ENCODE results near the gene ZFYVE9.

Gene ZFYVE9

GRCh38 chr1:52145137-52145536 lies 3.2 kb downstream of the ZFYVE9 start:
- CTCF ChIA-PET, result interaction anchor here (0.6 to 0.9 kb wide), 3 partner anchors 13 to 204 kb away, joined by 3 read pairs; no protein-coding TSS in a partner anchor
- POLR2A ChIA-PET, result no interaction called here
- Histone ChIP-seq H3K9me3 (ENCODE audit: control insufficient read depth, insufficient read depth, low read depth, low read length) (no peaks in the 10 kb centered on the region), H3K36me3 (ENCODE audit: control insufficient read depth in 2 of 2, insufficient read depth in 1 of 2, low read length in 2 of 2) (no peaks in the 10 kb centered on the region), H3K4me1 (ENCODE audit: control insufficient read depth, insufficient read depth, low read length) (peaks cover 9% of the 10 kb centered on the region), H3K4me3 (ENCODE audit: low read depth, low read length) (no peak overlapping the region), H3K27ac (ENCODE audit: extremely low read depth, low read depth, low read length) (no peak overlapping the region)
- TF ChIP-seq PRDM4 (tag by site-specific recombination; IDR thresholded peaks at IDR 0.05) (no peak), ZNF830 (tag by site-specific recombination; IDR thresholded peaks at IDR 0.05; ENCODE audit: low read depth) (no peak), ZBTB10 (tag by site-specific recombination; IDR thresholded peaks at IDR 0.05) (no peak), SP3 (tag by site-specific recombination; IDR thresholded peaks at IDR 0.05) (no peak), ZNF266 (tag by site-specific recombination; IDR thresholded peaks at IDR 0.05; ENCODE audit: low read depth) (no peak), ZNF366 (tag by site-specific recombination; conservative IDR thresholded peaks at IDR 0.05) (no peak), ZNF2 (tag by site-specific recombination; IDR thresholded peaks at IDR 0.05) (no peak), ZNF530 (tag by site-specific recombination; IDR thresholded peaks at IDR 0.05; ENCODE audit: low read depth) (no peak), HIC1 (tag by site-specific recombination; IDR thresholded peaks at IDR 0.05) (no peak), ZEB2 (tag by site-specific recombination; IDR thresholded peaks at IDR 0.05) (0 out of 2 replicates have a peak, but pooled peaks have one; percentile 34), ZNF175 (tag by site-specific recombination; IDR thresholded peaks at IDR 0.05) (no peak), ZBTB48 (tag by site-specific recombination; IDR thresholded peaks at IDR 0.05) (no peak), ZNF837 (tag by site-specific recombination; IDR thresholded peaks at IDR 0.05) (no peak), ZNF157 (tag by site-specific recombination; IDR thresholded peaks at IDR 0.05) (no peak), ZNF548 (tag by site-specific recombination; IDR thresholded peaks at IDR 0.05) (no peak), ZSCAN30 (tag by site-specific recombination; IDR thresholded peaks at IDR 0.05) (no peak), FEZF1 (tag by site-specific recombination; IDR thresholded peaks at IDR 0.05) (0 out of 2 replicates have a peak, but pooled peaks have one; percentile 22), KLF1 (tag by site-specific recombination; IDR thresholded peaks at IDR 0.05) (no peak), REPIN1 (tag by site-specific recombination; IDR thresholded peaks at IDR 0.05; ENCODE audit: low read depth) (no peak), ZBTB26 (tag by site-specific recombination; optimal IDR thresholded peaks at IDR 0.05) (no peak), SALL2 (tag by site-specific recombination; IDR thresholded peaks at IDR 0.05; ENCODE audit: borderline replicate concordance) (no peak), ZNF747 (tag by site-specific recombination; IDR thresholded peaks at IDR 0.05) (no peak), ZNF449 (tag by site-specific recombination; IDR thresholded peaks at IDR 0.05) (no peak), ZFP41 (tag by site-specific recombination; IDR thresholded peaks at IDR 0.05; ENCODE audit: borderline replicate concordance) (no peak), ZNF580 (tag by site-specific recombination; IDR thresholded peaks at IDR 0.05) (no peak), ZNF148 (tag by site-specific recombination; IDR thresholded peaks at IDR 0.05; ENCODE audit: borderline replicate concordance) (no peak)

Data from HEK293 (cell line).